CD1c-positive myeloid dendritic cell (primary cell): Measurements from ENCODE around the gene IL1RAPL1.
"Not testable (repeated sequence)": the region's sequence is repeated elsewhere in the genome, so short reads cannot be mapped to it uniquely, and the experiment has no call there.

ENCODE experiments used
- DNase-seq: peaks from one replicate; pipeline ENCODE4 v3.0.0-alpha.2; 2016; ENCODE audit errors: extremely low spot score

IL1RAPL1 gene

GRCh38 chrX:28626515-28626914, 39.3 kb downstream of the IL1RAPL1 start:
- DNase-seq = no peak

GRCh38 chrX:28628120-28628519, 40.9 kb downstream of the IL1RAPL1 start:
- no peak for DNase-seq

GRCh38 chrX:28638775-28639174, 51.5 kb downstream of the IL1RAPL1 start:
- DNase-seq = no peak

- no peak for DNase-seq
Measured at GRCh38 chrX:28639451-28639850, 52.2 kb downstream of the IL1RAPL1 start.

GRCh38 chrX:28649541-28649940, 62.3 kb downstream of the IL1RAPL1 start:
- no peak for DNase-seq

GRCh38 chrX:28651186-28651585, 63.9 kb downstream of the IL1RAPL1 start:
- no peak for DNase-seq

- peak; percentile 3 for DNase-seq
Measured at GRCh38 chrX:28659269-28659668, 72.0 kb downstream of the IL1RAPL1 start.

- no peak for DNase-seq
Measured at GRCh38 chrX:28665778-28666177, 78.5 kb downstream of the IL1RAPL1 start.

- no peak for DNase-seq
Measured at GRCh38 chrX:28668303-28668702, 81.1 kb downstream of the IL1RAPL1 start.

- no peak for DNase-seq
Measured at GRCh38 chrX:28668957-28669356, 81.7 kb downstream of the IL1RAPL1 start.

GRCh38 chrX:28670074-28670473, 82.8 kb downstream of the IL1RAPL1 start:
- no peak for DNase-seq

- no peak for DNase-seq
Measured at GRCh38 chrX:28675173-28675572, 87.9 kb downstream of the IL1RAPL1 start.

GRCh38 chrX:28693101-28693500, 105.9 kb downstream of the IL1RAPL1 start:
- DNase-seq = no peak

- DNase-seq = no peak
Measured at GRCh38 chrX:28697732-28698131, 110.5 kb downstream of the IL1RAPL1 start.

GRCh38 chrX:28701222-28701621, 114.0 kb downstream of the IL1RAPL1 start:
- no peak for DNase-seq

- no peak for DNase-seq
Measured at GRCh38 chrX:28706964-28707363, 119.7 kb downstream of the IL1RAPL1 start.

GRCh38 chrX:28709421-28709820, 122.2 kb downstream of the IL1RAPL1 start:
- DNase-seq = no peak

- no peak for DNase-seq
Measured at GRCh38 chrX:28717864-28718263, 130.6 kb downstream of the IL1RAPL1 start.

- no peak for DNase-seq
Measured at GRCh38 chrX:28718450-28718849, 131.2 kb downstream of the IL1RAPL1 start.

- no peak for DNase-seq
Measured at GRCh38 chrX:28719620-28720019, 132.4 kb downstream of the IL1RAPL1 start.

- DNase-seq = no peak
Measured at GRCh38 chrX:28752330-28752729, 165.1 kb downstream of the IL1RAPL1 start.

GRCh38 chrX:28756175-28756574, 168.9 kb downstream of the IL1RAPL1 start:
- no peak for DNase-seq

GRCh38 chrX:28756647-28757046, 169.4 kb downstream of the IL1RAPL1 start:
- DNase-seq = no peak

- DNase-seq = no peak
Measured at GRCh38 chrX:28757290-28757689, 170.0 kb downstream of the IL1RAPL1 start.

GRCh38 chrX:28766561-28766960, 179.3 kb downstream of the IL1RAPL1 start:
- DNase-seq = not testable (repeated sequence)
